Measurements from ENCODE around the gene RYR3. TPM values are rescaled to one million over a fixed set of nuclear protein-coding genes. Genes with fewer than 3 reads are reported as not detected.

The RYR3 gene
- total and polyA plus RNA-seq, 2 of the 13 experiments (the other 11 are each of a cell fraction or from before 2014, with no cell fraction given): not detected

- in situ Hi-C loops (cut with HindIII; ENCODE audit: extremely low pct_ligation_motif_present, low pct_unique_long_range_greater_than_20kb) (no loop called here), intact Hi-C loops (cut with micrococcal nuclease; ENCODE audit: unreplicated experiment) (no loop called here)
- Histone ChIP-seq H4K20me1 (ENCODE audit: insufficient read depth, low read length) (no peaks in the 10 kb centered on the region), H3K79me2 (ENCODE audit: insufficient read depth, low read length) (no peaks in the 10 kb centered on the region), H2AFZ (ENCODE audit: low read length) (no peak overlapping the region), H3K4me3 (replicated peaks in 1 of 3; ENCODE audit: insufficient read depth in 1 of 3, low read depth in 2 of 3, low read length in 3 of 3) (no peak overlapping the region), H3K9me3 (ENCODE audit: low read length) (no peaks in the 10 kb centered on the region), H3K27me3 (ENCODE audit: control insufficient read depth in 1 of 2, insufficient read depth in 2 of 2, low read length in 2 of 2) (no peaks in the 10 kb centered on the region), H3K9ac (ENCODE audit: insufficient read depth, low read depth, low read length) (no peak overlapping the region), H3K4me1 (ENCODE audit: insufficient read depth, low read length) (no peaks in the 10 kb centered on the region), H3K36me3 (replicated peaks in 1 of 2; ENCODE audit: control insufficient read depth in 1 of 2, insufficient read depth in 2 of 2, low read length in 2 of 2) (no peaks in the 10 kb centered on the region), H3K27ac (ENCODE audit: extremely low read length, insufficient read depth, low read length) (no peak overlapping the region), H3K4me2 (ENCODE audit: low read depth, low read length) (no peak overlapping the region)
- FAIRE-seq (no peak), ATAC-seq (no peak), DNase-seq (ENCODE audit: low spot score) (no peak)
- CTCF ChIA-PET (ENCODE audit: low intra/inter-chr PET ratio, low total read pairs): no interaction called here
- BruUV-seq (replicated peaks): no TSS peak
- TF ChIP-seq HOXA7 (CRISPR knock-in tag; IDR thresholded peaks at IDR 0.05): no peak
- no peak for TF ChIP-seq THYN1 (CRISPR knock-in tag; IDR thresholded peaks at IDR 0.05; ENCODE audit: borderline replicate concordance, low read depth)
- TF ChIP-seq ZNF543 (CRISPR knock-in tag; IDR thresholded peaks at IDR 0.05): no peak
- POLR2A ChIA-PET: no interaction called here
- WGBS (ENCODE audit: low lambda C conversion rate): 7% methylated on average over 5 of the region's 5 CpGs
These were observed 119.8 kb downstream of the RYR3 start for GRCh38 chr15:33430577-33430976.

GRCh38 chr15:33433821-33434220 lies 123.1 kb downstream of the RYR3 start:
- ChIA-PET POLR2A (no interaction called here), CTCF (ENCODE audit: low intra/inter-chr PET ratio, low total read pairs) (no interaction called here)
- intact Hi-C loops (cut with micrococcal nuclease; ENCODE audit: unreplicated experiment): no loop called here
- no TSS peak for BruUV-seq (replicated peaks)
- in situ Hi-C loops (cut with HindIII; ENCODE audit: extremely low pct_ligation_motif_present, low pct_unique_long_range_greater_than_20kb): no loop called here
- Histone ChIP-seq H3K4me2 (ENCODE audit: low read depth, low read length) (no peak overlapping the region), H3K27me3 (ENCODE audit: control insufficient read depth in 1 of 2, insufficient read depth in 2 of 2, low read length in 2 of 2) (no peaks in the 10 kb centered on the region), H2AFZ (ENCODE audit: low read length) (no peak overlapping the region), H4K20me1 (ENCODE audit: insufficient read depth, low read length) (no peaks in the 10 kb centered on the region), H3K4me3 (replicated peaks in 1 of 3; ENCODE audit: insufficient read depth in 1 of 3, low read depth in 2 of 3, low read length in 3 of 3) (no peak overlapping the region), H3K4me1 (ENCODE audit: insufficient read depth, low read length) (no peaks in the 10 kb centered on the region), H3K9ac (ENCODE audit: insufficient read depth, low read depth, low read length) (no peak overlapping the region), H3K79me2 (ENCODE audit: insufficient read depth, low read length) (no peaks in the 10 kb centered on the region), H3K27ac (ENCODE audit: extremely low read length, insufficient read depth, low read length) (no peak overlapping the region), H3K36me3 (replicated peaks in 1 of 2; ENCODE audit: control insufficient read depth in 1 of 2, insufficient read depth in 2 of 2, low read length in 2 of 2) (no peaks in the 10 kb centered on the region), H3K9me3 (ENCODE audit: low read length) (no peaks in the 10 kb centered on the region)
- FAIRE-seq: no peak
- DNase-seq (ENCODE audit: low spot score): no peak
- no peak for ATAC-seq
- TF ChIP-seq XRCC5 (optimal IDR thresholded peaks at IDR 0.05; ENCODE audit: low read length): no peak
- TF ChIP-seq E2F2 (CRISPR knock-in tag; IDR thresholded peaks at IDR 0.05; ENCODE audit: borderline replicate concordance): no peak
- TF ChIP-seq ZKSCAN8 (CRISPR knock-in tag; IDR thresholded peaks at IDR 0.05; ENCODE audit: borderline replicate concordance): no peak
- no peak for TF ChIP-seq ZNF577 (CRISPR knock-in tag; IDR thresholded peaks at IDR 0.05; ENCODE audit: borderline replicate concordance, low read depth)
- TF ChIP-seq ZNF720 (CRISPR knock-in tag; IDR thresholded peaks at IDR 0.05): no peak
- no peak for TF ChIP-seq ZSCAN29 (CRISPR knock-in tag; conservative IDR thresholded peaks at IDR 0.05)
- no peak for TF ChIP-seq NR2F2 (IDR thresholded peaks at IDR 0.05; ENCODE audit: borderline replicate concordance, low read depth)
- no peak for TF ChIP-seq FOSL1 (CRISPR knock-in tag; IDR thresholded peaks at IDR 0.05; ENCODE audit: borderline replicate concordance)
- TF ChIP-seq TEAD2 (CRISPR knock-in tag; IDR thresholded peaks at IDR 0.05): no peak
- TF ChIP-seq ONECUT2 (CRISPR knock-in tag; IDR thresholded peaks at IDR 0.05): no peak
- no peak for TF ChIP-seq KDM1A (CRISPR knock-in tag; IDR thresholded peaks at IDR 0.05)
- TF ChIP-seq RERE (CRISPR knock-in tag; IDR thresholded peaks at IDR 0.05; ENCODE audit: low read depth): no peak

All from HepG2 (cell line).